T-helper 17 cell (primary cell): ENCODE results near the gene ETV7. TPM values are rescaled to one million over a fixed set of nuclear protein-coding genes. Genes with fewer than 3 reads are reported as not detected.

Experiments
- ATAC-seq: fragments of 150-1000 bp; cut with Tn5 transposase; 2 replicates; pipeline ENCODE4 v1.10.0; 2021; ENCODE audit warnings: mild to moderate bottlenecking, moderate library complexity
- DNase-seq, 3 donors: peaks; one replicate each; pipeline versions ENCODE4 v3.0.0 to v3.0.0-alpha.2; 2020 to 2021
- H3K9me3 ChIP-seq: one replicate; pipeline ENCODE4 v1.7.0; 2013; ENCODE audit warnings: low read length, mild to moderate bottlenecking; ENCODE audit not compliant: control insufficient read depth, poor library complexity, severe bottlenecking
- H3K27ac Mint-ChIP-seq: one replicate; pipeline ENCODE4 v1.8.0; 2022; ENCODE audit warnings: mild to moderate bottlenecking, moderate library complexity, mixed read lengths
- H3K27me3 Mint-ChIP-seq: one replicate; pipeline ENCODE4 v1.8.0; 2022; ENCODE audit warnings: mixed read lengths
- H3K36me3 Mint-ChIP-seq: one replicate; pipeline ENCODE4 v1.8.0; 2022; ENCODE audit warnings: low read depth, mixed read lengths
- H3K4me1 Mint-ChIP-seq: one replicate; pipeline ENCODE4 v1.8.0; 2022; ENCODE audit warnings: mild to moderate bottlenecking, mixed read lengths
- H3K4me3 Mint-ChIP-seq: one replicate; pipeline ENCODE4 v1.8.0; 2022; ENCODE audit warnings: mild to moderate bottlenecking, moderate library complexity, mixed read lengths
- total RNA-seq, 4 donors: library from RNA in 2 of 4; stranded (reverse) in 2 of 4; gene quantifications; one replicate each; pipeline ENCODE4 v1.2.3 and lab custom pipeline; 2022 to 2026

ETV7 gene
- total RNA-seq, 2 donors from 2014 or later, result 0.37 to 2.6 TPM

DNA sequence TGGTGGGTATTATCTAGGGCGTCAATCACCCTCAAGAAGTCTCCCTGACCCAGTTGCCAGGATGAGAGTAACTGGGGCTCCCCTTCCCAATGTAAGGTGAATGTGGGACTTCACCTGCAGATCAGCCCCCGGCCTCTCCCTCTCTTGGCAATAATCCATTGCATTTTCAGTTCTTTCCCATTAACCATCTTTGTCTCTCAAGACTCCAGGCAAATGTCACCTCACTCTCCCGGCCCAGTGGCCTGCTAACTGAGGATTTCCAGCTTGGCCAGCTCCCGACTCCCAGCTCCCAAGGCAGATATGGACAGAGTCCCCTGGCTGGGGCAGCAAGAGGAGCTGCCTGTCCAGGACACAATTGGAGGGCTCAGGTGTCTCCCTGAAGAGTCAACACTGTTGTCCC, 7.3 kb downstream of the ETV7 start:
- ATAC-seq, result no peak
- Mint-ChIP-seq H3K4me3 (no peak overlapping the region), H3K36me3 (peaks cover 3% of the 10 kb centered on the region), H3K27ac (no peak overlapping the region), H3K27me3 (no peaks in the 10 kb centered on the region), H3K4me1 (peaks cover 15% of the 10 kb centered on the region)
- H3K9me3 ChIP-seq, result no peaks in the 10 kb centered on the region
- DNase-seq, result no peak

DNA sequence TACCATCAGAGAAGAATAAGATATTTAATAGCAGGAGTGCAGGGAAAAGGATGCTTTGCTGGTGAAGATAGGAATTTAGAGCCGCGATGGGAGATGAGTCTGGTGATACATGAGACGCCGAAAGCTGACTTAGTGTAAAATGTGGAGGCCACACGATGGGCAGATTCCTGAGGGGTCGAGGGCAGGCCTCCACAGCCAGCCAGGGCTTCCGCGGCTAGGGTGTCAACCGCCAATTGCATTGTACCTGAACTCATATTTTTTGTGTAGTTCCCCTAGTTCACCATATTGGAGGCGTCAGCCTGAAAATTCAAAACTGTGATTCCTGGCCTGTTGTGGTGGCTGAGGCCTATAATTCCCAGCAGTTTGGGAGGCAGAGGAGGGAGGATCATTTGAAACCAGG, 8.5 kb downstream of the ETV7 start:
- H3K27ac Mint-ChIP-seq, result peak overlapping the region; percentile 14
- peaks cover 3% of the 10 kb centered on the region for H3K36me3 Mint-ChIP-seq
- no peaks in the 10 kb centered on the region for H3K9me3 ChIP-seq
- no peak for ATAC-seq
- H3K4me3 Mint-ChIP-seq, result no peak overlapping the region
- no peaks in the 10 kb centered on the region for H3K27me3 Mint-ChIP-seq
- no peak for DNase-seq
- H3K4me1 Mint-ChIP-seq, result peaks cover 15% of the 10 kb centered on the region

- Mint-ChIP-seq H3K27me3 (no peaks in the 10 kb centered on the region), H3K36me3 (peaks cover 3% of the 10 kb centered on the region), H3K4me3 (no peak overlapping the region), H3K27ac (no peak overlapping the region), H3K4me1 (peaks cover 15% of the 10 kb centered on the region)
- no peaks in the 10 kb centered on the region for H3K9me3 ChIP-seq
- DNase-seq (no peak), ATAC-seq (no peak)
Observed at GRCh38 chr6:36378243-36378920, 9.1 kb downstream of the ETV7 start.

DNA sequence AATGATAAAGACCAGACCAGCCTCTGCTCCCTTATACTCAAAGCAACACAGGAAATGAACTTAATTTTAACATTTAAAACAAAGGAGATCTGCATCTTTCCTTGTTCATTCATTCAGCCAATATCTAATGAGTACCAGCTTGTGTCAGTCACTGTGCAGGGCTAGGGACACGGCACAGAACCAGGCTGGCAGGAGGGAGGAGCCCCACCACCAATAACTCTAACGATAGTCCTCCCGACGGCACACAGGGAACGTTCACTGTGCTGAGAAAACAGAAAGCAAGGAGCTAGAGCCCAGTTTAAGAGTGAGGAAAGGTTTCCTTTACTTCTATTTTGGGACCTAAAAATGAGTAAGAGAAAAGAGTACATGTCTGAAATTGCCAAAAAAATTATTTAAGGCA, 9.9 kb downstream of the ETV7 start:
- DNase-seq, result no peak
- peaks cover 7% of the 10 kb centered on the region for H3K36me3 Mint-ChIP-seq
- no peak for ATAC-seq
- H3K27me3 Mint-ChIP-seq, result peaks cover 4% of the 10 kb centered on the region
- no peak overlapping the region for H3K27ac Mint-ChIP-seq
- H3K4me3 Mint-ChIP-seq, result no peak overlapping the region
- no peaks in the 10 kb centered on the region for H3K9me3 ChIP-seq
- H3K4me1 Mint-ChIP-seq, result peaks cover 10% of the 10 kb centered on the region

DNA sequence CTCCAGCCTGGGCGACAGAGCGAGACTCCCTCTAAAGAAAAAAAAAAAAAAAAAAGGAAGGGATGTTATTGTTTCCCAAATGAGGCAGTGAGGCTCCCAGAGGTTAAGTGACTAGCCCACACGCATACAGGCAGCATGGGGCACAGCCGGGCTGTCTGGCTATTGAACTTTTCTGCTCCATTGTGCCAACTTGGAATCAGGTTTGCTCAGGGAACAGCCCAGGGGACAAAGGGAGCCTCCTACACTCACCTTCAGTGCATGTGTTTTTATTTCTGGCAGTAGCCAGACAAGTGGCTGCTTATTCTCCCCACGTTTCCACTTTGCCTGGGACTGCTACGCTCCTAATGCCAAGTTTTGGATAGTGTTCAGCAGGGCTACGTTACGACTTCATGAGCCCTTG, 10.7 kb downstream of the ETV7 start:
- H3K9me3 ChIP-seq, result no peaks in the 10 kb centered on the region
- DNase-seq (no peak), ATAC-seq (no peak)
- Mint-ChIP-seq H3K27ac (no peak overlapping the region), H3K4me3 (no peak overlapping the region), H3K36me3 (peaks cover 10% of the 10 kb centered on the region), H3K27me3 (peaks cover 4% of the 10 kb centered on the region), H3K4me1 (peaks cover 12% of the 10 kb centered on the region)

- H3K36me3 Mint-ChIP-seq, result peaks cover 10% of the 10 kb centered on the region
- H3K9me3 ChIP-seq, result no peaks in the 10 kb centered on the region
- DNase-seq (no peak), ATAC-seq (no peak)
- H3K27me3 Mint-ChIP-seq, result peaks cover 4% of the 10 kb centered on the region
- peaks cover 13% of the 10 kb centered on the region for H3K4me1 Mint-ChIP-seq
- no peak overlapping the region for H3K4me3 Mint-ChIP-seq
- H3K27ac Mint-ChIP-seq, result no peak overlapping the region
Observed at GRCh38 chr6:36376183-36376582, 11.3 kb downstream of the ETV7 start.

DNA sequence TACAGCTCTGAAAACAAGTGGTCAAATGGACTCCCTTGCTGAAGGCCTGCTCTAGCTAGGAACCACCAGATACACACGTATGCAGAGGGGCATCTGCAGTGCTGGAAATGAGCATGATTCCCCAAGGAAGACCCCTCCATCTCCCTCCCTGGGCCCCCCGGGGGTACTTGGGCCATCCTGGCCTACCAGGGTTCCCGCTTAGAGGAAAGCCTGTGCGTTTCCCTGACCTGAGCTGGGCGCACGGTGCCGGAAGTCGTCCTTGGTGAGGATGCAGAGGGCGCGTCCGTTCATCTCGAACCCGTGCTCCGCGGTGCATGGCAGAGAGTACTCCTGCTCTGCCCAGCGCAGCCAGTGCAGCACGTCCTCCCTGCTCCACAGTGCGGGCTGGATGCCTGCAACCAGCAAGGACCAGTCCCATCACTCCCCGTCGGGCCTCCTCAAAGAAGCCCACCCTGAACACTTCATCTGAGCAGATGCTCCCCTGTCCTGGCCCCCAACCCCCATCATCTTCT, 11.8 kb downstream of the ETV7 start:
- Mint-ChIP-seq H3K4me1 (peaks cover 13% of the 10 kb centered on the region), H3K27ac (no peak overlapping the region), H3K36me3 (peaks cover 10% of the 10 kb centered on the region), H3K4me3 (no peak overlapping the region), H3K27me3 (peaks cover 4% of the 10 kb centered on the region)
- ATAC-seq (no peak), DNase-seq (no peak)
- no peaks in the 10 kb centered on the region for H3K9me3 ChIP-seq

- no peak overlapping the region for H3K4me3 Mint-ChIP-seq
- DNase-seq (no peak), ATAC-seq (no peak)
- H3K9me3 ChIP-seq, result no peaks in the 10 kb centered on the region
- peaks cover 13% of the 10 kb centered on the region for H3K4me1 Mint-ChIP-seq
- no peak overlapping the region for H3K27ac Mint-ChIP-seq
- peaks cover 10% of the 10 kb centered on the region for H3K36me3 Mint-ChIP-seq
- H3K27me3 Mint-ChIP-seq, result peaks cover 4% of the 10 kb centered on the region
Observed at GRCh38 chr6:36374972-36375371, 12.5 kb downstream of the ETV7 start.

DNA sequence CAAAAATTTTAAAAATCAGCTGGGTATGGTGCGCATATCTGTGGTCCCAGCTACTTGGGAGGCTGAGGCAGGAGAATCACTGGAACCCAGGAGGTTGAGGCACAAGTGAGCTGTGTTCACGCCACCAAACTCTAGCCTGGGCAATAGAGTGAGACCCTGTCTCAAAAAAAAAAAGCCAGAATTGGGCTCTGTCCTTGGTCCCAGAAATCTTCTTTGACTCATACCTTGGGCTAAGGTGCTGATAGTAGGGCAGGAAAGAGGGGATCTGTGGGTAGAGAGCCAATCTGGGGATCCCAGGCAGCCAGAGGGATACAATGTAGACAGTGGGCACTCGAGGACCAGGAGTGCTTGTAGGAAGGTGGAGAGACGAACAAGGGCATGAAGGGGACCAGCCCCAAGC, 13.3 kb downstream of the ETV7 start:
- Mint-ChIP-seq H3K27ac (no peak overlapping the region), H3K36me3 (peaks cover 10% of the 10 kb centered on the region), H3K27me3 (peaks cover 4% of the 10 kb centered on the region), H3K4me3 (no peak overlapping the region), H3K4me1 (peaks cover 13% of the 10 kb centered on the region)
- no peaks in the 10 kb centered on the region for H3K9me3 ChIP-seq
- no peak for DNase-seq
- no peak for ATAC-seq

- Mint-ChIP-seq H3K36me3 (peaks cover 10% of the 10 kb centered on the region), H3K4me1 (peaks cover 9% of the 10 kb centered on the region), H3K4me3 (no peak overlapping the region), H3K27me3 (peaks cover 4% of the 10 kb centered on the region), H3K27ac (no peak overlapping the region)
- H3K9me3 ChIP-seq, result no peaks in the 10 kb centered on the region
- DNase-seq (no peak), ATAC-seq (no peak)
Observed at GRCh38 chr6:36373368-36374019, 14.0 kb downstream of the ETV7 start.

DNA sequence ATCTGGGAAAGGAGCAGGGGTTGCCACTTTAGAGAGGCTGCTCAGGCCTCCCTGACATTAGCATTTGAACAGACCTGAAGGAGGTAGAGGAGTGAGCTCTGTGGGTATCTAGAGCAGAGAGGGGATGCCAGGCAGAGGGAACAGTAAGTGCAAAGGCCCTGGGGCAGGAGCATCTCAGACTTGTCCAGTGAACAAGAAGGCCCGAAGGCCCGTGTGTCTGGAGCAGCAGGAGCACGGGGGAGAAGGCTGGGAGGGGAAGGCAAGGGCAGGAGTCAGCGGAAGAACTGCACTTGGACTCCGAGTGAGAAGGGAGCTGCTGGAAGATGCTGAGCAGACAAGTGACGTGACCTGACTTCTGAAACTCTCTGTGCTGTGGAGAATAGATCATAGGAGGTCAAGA, 15.4 kb downstream of the ETV7 start:
- H3K9me3 ChIP-seq, result no peaks in the 10 kb centered on the region
- H3K27ac Mint-ChIP-seq, result no peak overlapping the region
- DNase-seq, result no peak
- no peak for ATAC-seq
- peaks cover 10% of the 10 kb centered on the region for H3K36me3 Mint-ChIP-seq
- H3K27me3 Mint-ChIP-seq, result peaks cover 4% of the 10 kb centered on the region
- peaks cover 7% of the 10 kb centered on the region for H3K4me1 Mint-ChIP-seq
- peak overlapping the region; percentile 56 for H3K4me3 Mint-ChIP-seq

DNA sequence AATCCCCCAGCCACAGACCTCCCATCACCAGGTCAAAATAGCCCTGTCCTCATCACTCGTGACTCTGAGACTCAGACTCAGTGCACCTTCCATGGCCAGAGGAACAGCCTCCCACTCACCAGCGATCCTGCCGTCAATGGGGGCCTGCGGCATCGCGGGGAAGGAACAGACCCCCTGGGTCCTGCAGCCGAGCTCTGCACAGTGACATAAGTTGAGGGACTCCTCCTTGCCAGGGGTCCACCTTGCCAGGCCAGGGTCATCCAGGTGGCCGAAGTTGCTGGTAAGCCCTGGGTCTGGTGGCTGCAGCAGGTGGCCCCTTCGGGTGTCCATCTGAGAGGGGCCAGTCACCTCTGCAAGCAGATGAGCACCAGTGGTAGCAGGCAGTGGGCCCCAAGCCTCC, 16.3 kb downstream of the ETV7 start:
- peaks cover 7% of the 10 kb centered on the region for H3K4me1 Mint-ChIP-seq
- DNase-seq (no peak), ATAC-seq (no peak)
- H3K27ac Mint-ChIP-seq, result no peak overlapping the region
- no peaks in the 10 kb centered on the region for H3K9me3 ChIP-seq
- H3K27me3 Mint-ChIP-seq, result peaks cover 4% of the 10 kb centered on the region
- H3K36me3 Mint-ChIP-seq, result peaks cover 10% of the 10 kb centered on the region
- no peak overlapping the region for H3K4me3 Mint-ChIP-seq

DNA sequence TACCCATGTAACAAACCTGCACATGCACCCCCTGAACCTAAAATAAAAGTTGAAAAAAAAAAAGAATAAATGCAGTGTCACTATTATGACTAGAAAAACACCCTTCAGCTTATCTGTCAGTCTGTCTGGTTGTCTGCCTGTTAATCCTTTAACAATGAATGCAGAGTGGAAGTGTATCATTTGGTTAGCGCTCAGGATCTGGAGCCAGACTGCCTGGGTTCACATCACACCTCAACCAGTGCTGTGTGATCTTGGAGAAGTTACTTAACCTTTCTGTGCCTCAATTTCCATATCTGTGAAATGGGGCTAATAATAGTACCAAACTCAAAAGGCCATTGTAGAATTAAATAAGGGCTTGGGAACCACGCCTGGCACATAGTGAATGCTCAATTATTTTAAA, 16.8 kb downstream of the ETV7 start:
- Mint-ChIP-seq H3K36me3 (peaks cover 7% of the 10 kb centered on the region), H3K4me3 (no peak overlapping the region), H3K27ac (no peak overlapping the region), H3K27me3 (peaks cover 4% of the 10 kb centered on the region), H3K4me1 (peaks cover 7% of the 10 kb centered on the region)
- no peaks in the 10 kb centered on the region for H3K9me3 ChIP-seq
- no peak for DNase-seq
- ATAC-seq, result no peak
